HepG2 (cell line): ENCODE results near the gene FAM118A. TPM values are rescaled to one million over a fixed set of nuclear protein-coding genes. Genes with fewer than 3 reads are reported as not detected.

ENCODE experiments used
- CCDC6 ChIP-seq: sonication (generic); formaldehyde crosslinking; IDR thresholded peaks from 2 replicates; pipeline ENCODE4 v1.8.1; 2022; ENCODE audit warnings: mild to moderate bottlenecking, missing genetic modification reagents, moderate library complexity
- DDIT3 ChIP-seq: sonication (generic); formaldehyde crosslinking; IDR thresholded peaks from 2 replicates; pipeline ENCODE4 v1.4.0; 2020; ENCODE audit warnings: mild to moderate bottlenecking, missing genetic modification reagents
- ERF ChIP-seq: IDR thresholded peaks from 2 replicates; pipeline ENCODE4 v1.6.1; 2018; ENCODE audit warnings: missing biosample characterization, missing genetic modification reagents
- HOXA9 ChIP-seq: sonication (generic); formaldehyde crosslinking; IDR thresholded peaks from 2 replicates; pipeline ENCODE4 v1.8.1; 2022; ENCODE audit warnings: missing genetic modification reagents, mild to moderate bottlenecking, moderate library complexity, borderline replicate concordance
- KLF12 ChIP-seq: sonication (generic); formaldehyde crosslinking; IDR thresholded peaks from 2 replicates; pipeline ENCODE4 v1.4.0; 2020; ENCODE audit warnings: missing genetic modification reagents, borderline replicate concordance
- KMT2B ChIP-seq: IDR thresholded peaks from 2 replicates; pipeline ENCODE4 v1.6.1; 2016; ENCODE audit warnings: missing genetic modification reagents, missing compliant biosample characterization
- MIER2 ChIP-seq: IDR thresholded peaks from 2 replicates; pipeline ENCODE4 v1.6.1; 2016; ENCODE audit warnings: missing biosample characterization, missing genetic modification reagents
- POGK ChIP-seq: sonication (generic); formaldehyde crosslinking; conservative IDR thresholded peaks from 2 replicates; pipeline ENCODE4 v1.8.0; 2022; ENCODE audit warnings: mild to moderate bottlenecking, moderate library complexity, missing genetic modification reagents
- TFE3 ChIP-seq: IDR thresholded peaks from 2 replicates; pipeline ENCODE4 v1.6.1; 2016
- THYN1 ChIP-seq: sonication (generic); formaldehyde crosslinking; IDR thresholded peaks from 2 replicates; pipeline ENCODE4 v1.8.1; 2023; ENCODE audit warnings: low read depth, mild to moderate bottlenecking, moderate library complexity, missing genetic modification reagents, borderline replicate concordance
- ZFP41 ChIP-seq: sonication (generic); formaldehyde crosslinking; IDR thresholded peaks from 2 replicates; pipeline ENCODE4 v1.4.0; 2020; ENCODE audit warnings: mild to moderate bottlenecking, missing genetic modification reagents, borderline replicate concordance
- ZNF724P ChIP-seq: sonication (generic); formaldehyde crosslinking; IDR thresholded peaks from 2 replicates; pipeline ENCODE4 v1.8.0; 2022; ENCODE audit warnings: missing genetic modification reagents, borderline replicate concordance
- ZNF878 ChIP-seq: sonication (generic); formaldehyde crosslinking; IDR thresholded peaks from 2 replicates; pipeline ENCODE4 v1.8.1; 2023; ENCODE audit warnings: mild to moderate bottlenecking, missing genetic modification reagents, moderate library complexity
- polyA plus RNA-seq, 8 experiments: library from polyadenylated mRNA; depleted of rRNA in 3 of 8; stranded (reverse) in 7 of 8; unstranded in 1 of 8; fragments of >200 nt; fragmentation: Illumina TruSeq in 4 of 8; extraction: Trizol in 4 of 8; gene quantifications; 2 replicates each; pipeline versions ENCODE4 v1.2.1 to v1.2.3, GENCODE V29; 2011 to 2016; ENCODE audit warnings: low read depth in 4 of 8, missing spikeins in 1 of 8, mixed read lengths in 1 of 8; ENCODE audit not compliant: insufficient read depth in 1 of 8
- total RNA-seq, 5 experiments: library from RNA; depleted of rRNA; stranded (reverse); fragments of >200 nt; fragmentation: Illumina TruSeq; extraction: Trizol; gene quantifications; 2 replicates each; pipeline ENCODE4 v1.2.3, GENCODE V29; 2016; ENCODE audit warnings: low read depth in 1 of 5
- TF ChIP-seq, protein P1 (sequence below): sonication (generic); formaldehyde crosslinking; IDR thresholded peaks from one replicate; pipeline ENCODE4 v1.5.1; 2020; ENCODE audit warnings: mild to moderate bottlenecking, missing genetic modification reagents; ENCODE audit errors: not compliant biosample characterization
- TF ChIP-seq, protein P2 (sequence below): IDR thresholded peaks from 2 replicates; pipeline ENCODE4 v1.6.1; 2016; ENCODE audit warnings: mild to moderate bottlenecking, missing biosample characterization, missing genetic modification reagents
- TF ChIP-seq, protein P3 (sequence below): sonication (generic); formaldehyde crosslinking; IDR thresholded peaks from 2 replicates; pipeline ENCODE4 v1.4.0; 2020; ENCODE audit warnings: mild to moderate bottlenecking, missing genetic modification reagents

Gene FAM118A
- total and polyA plus RNA-seq, 2 of the 13 experiments (the other 11 are each of a cell fraction or from before 2014, with no cell fraction given) = 36.7 to 48.2 TPM

DNA sequence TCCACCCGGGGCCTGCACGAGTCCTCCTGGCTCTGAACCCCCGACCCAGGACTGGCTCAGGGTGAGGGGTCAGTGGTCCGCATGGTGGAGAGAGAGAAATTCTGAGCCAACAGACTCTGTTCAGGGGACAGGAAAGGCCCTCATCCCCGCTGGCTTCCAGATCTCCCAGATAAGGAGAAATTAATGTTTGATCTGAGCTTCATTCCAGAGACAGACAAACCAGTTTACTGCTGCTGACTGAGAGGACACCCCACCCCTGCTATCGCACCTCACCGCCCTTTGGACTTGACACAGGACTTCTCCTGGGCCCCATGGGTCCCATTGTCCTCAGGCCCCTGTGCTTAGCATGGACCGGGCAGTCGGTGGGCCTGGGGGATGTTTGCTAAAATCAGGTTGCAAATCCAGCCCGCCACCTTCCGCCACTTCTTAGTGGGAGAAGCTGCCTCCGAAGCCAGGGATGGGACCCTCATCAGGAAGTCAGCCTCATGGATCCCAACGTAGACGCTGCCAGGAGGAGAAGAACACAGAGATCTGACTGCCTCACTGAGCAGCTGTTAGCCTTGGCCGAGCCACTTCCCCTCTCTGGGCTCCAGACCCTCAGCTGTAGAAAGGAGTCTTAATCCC lies 36.2 kb upstream of the FAM118A start (continued):
- TF ChIP-seq, protein P1, sequence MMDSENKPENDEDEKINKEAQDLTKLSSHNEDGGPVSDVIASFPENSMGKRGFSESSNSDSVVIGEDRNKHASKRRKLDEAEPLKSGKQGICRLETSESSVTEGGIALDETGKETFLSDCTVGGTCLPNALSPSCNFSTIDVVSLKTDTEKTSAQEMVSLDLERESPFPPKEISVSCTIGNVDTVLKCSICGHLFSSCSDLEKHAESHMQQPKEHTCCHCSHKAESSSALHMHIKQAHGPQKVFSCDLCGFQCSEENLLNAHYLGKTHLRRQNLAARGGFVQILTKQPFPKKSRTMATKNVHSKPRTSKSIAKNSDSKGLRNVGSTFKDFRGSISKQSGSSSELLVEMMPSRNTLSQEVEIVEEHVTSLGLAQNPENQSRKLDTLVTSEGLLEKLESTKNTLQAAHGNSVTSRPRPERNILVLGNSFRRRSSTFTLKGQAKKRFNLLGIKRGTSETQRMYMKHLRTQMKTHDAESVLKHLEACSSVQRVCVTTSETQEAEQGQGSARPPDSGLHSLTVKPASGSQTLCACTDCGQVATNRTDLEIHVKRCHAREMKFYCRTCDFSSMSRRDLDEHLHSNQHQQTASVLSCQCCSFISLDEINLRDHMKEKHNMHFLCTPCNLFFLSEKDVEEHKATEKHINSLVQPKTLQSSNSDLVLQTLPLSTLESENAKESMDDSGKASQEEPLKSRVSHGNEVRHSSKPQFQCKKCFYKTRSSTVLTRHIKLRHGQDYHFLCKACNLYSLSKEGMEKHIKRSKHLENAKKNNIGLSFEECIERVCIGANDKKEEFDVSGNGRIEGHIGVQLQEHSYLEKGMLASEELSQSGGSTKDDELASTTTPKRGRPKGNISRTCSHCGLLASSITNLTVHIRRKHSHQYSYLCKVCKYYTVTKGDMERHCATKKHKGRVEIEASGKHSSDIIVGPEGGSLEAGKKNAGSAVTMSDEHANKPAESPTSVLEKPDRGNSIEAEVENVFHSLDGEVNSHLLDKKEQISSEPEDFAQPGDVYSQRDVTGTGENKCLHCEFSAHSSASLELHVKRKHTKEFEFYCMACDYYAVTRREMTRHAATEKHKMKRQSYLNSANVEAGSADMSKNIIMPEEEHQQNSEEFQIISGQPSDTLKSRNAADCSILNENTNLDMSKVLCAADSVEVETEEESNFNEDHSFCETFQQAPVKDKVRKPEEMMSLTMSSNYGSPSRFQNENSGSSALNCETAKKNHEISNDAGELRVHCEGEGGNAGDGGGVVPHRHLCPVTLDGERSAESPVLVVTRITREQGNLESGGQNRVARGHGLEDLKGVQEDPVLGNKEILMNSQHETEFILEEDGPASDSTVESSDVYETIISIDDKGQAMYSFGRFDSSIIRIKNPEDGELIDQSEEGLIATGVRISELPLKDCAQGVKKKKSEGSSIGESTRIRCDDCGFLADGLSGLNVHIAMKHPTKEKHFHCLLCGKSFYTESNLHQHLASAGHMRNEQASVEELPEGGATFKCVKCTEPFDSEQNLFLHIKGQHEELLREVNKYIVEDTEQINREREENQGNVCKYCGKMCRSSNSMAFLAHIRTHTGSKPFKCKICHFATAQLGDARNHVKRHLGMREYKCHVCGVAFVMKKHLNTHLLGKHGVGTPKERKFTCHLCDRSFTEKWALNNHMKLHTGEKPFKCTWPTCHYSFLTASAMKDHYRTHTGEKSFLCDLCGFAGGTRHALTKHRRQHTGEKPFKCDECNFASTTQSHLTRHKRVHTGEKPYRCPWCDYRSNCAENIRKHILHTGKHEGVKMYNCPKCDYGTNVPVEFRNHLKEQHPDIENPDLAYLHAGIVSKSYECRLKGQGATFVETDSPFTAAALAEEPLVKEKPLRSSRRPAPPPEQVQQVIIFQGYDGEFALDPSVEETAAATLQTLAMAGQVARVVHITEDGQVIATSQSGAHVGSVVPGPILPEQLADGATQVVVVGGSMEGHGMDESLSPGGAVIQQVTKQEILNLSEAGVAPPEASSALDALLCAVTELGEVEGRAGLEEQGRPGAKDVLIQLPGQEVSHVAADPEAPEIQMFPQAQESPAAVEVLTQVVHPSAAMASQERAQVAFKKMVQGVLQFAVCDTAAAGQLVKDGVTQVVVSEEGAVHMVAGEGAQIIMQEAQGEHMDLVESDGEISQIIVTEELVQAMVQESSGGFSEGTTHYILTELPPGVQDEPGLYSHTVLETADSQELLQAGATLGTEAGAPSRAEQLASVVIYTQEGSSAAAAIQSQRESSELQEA = no peak
- 0 out of 2 replicates have a peak, but pooled peaks have one; percentile 41 for TF ChIP-seq KMT2B (CRISPR knock-in tag)
- TF ChIP-seq, protein P2, sequence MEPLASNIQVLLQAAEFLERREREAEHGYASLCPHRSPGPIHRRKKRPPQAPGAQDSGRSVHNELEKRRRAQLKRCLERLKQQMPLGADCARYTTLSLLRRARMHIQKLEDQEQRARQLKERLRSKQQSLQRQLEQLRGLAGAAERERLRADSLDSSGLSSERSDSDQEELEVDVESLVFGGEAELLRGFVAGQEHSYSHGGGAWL = 0 out of 2 replicates have a peak, but pooled peaks have one; percentile 41
- peak; percentile 73; the same call in 1 of the 2 replicates for TF ChIP-seq TFE3
- TF ChIP-seq, protein P3, sequence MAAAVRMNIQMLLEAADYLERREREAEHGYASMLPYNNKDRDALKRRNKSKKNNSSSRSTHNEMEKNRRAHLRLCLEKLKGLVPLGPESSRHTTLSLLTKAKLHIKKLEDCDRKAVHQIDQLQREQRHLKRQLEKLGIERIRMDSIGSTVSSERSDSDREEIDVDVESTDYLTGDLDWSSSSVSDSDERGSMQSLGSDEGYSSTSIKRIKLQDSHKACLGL = peak; percentile 79; the same call in 1 of the 2 replicates
- TF ChIP-seq CCDC6 (CRISPR knock-in tag) = peak; percentile 68
- no peak for TF ChIP-seq HOXA9 (CRISPR knock-in tag)
- TF ChIP-seq ZFP41 (CRISPR knock-in tag) = no peak
- TF ChIP-seq THYN1 (CRISPR knock-in tag) = no peak
- no peak for TF ChIP-seq DDIT3 (CRISPR knock-in tag)
- peak; percentile 89 for TF ChIP-seq ERF (CRISPR knock-in tag)
- TF ChIP-seq KLF12 (CRISPR knock-in tag) = peak; percentile 43; the same call in 1 of the 2 replicates
- peak; percentile 37 for TF ChIP-seq POGK (CRISPR knock-in tag)
- peak; percentile 44; the same call in 1 of the 2 replicates for TF ChIP-seq MIER2 (CRISPR knock-in tag)
- TF ChIP-seq ZNF724P (CRISPR knock-in tag) = no peak
- TF ChIP-seq ZNF878 (CRISPR knock-in tag) = peak; percentile 60; the same call in 1 of the 2 replicates
